ENCODE data around the gene GADL1. TPM values are rescaled to one million over a fixed set of nuclear protein-coding genes. Genes with fewer than 3 reads are reported as not detected.

GADL1 gene
- polyA plus RNA-seq, 1 donor (not counting 4 experiments of a cell fraction or from before 2014, with no cell fraction given) = not detected

- Histone ChIP-seq H3K4me2 (ENCODE audit: control insufficient read depth, extremely low read depth, insufficient read depth, low read depth, low read length) (no peak overlapping the region), H3K9me3 (ENCODE audit: control insufficient read depth, low read depth, low read length) (no peaks in the 10 kb centered on the region), H4K20me1 (ENCODE audit: control insufficient read depth, extremely low read depth, insufficient read depth, low read length) (no peaks in the 10 kb centered on the region), H3K36me3 (ENCODE audit: control insufficient read depth in 2 of 2, extremely low read depth in 1 of 2, insufficient read depth in 2 of 2, low read length in 2 of 2) (no peaks in the 10 kb centered on the region), H3K27ac (ENCODE audit: control insufficient read depth, insufficient read depth, low read length) (no peak overlapping the region), H3K9me1 (ENCODE audit: control insufficient read depth, extremely low read depth, insufficient read depth, low read length) (no peaks in the 10 kb centered on the region), H3K27me3 (ENCODE audit: control insufficient read depth, extremely low read depth, insufficient read depth, low read length) (no peaks in the 10 kb centered on the region), H3K4me1 (ENCODE audit: control insufficient read depth, extremely low read depth, insufficient read depth, low read length) (no peaks in the 10 kb centered on the region), H3K9ac (ENCODE audit: control insufficient read depth, extremely low read depth, insufficient read depth, low read length) (no peak overlapping the region), H3K4me3 (ENCODE audit: control insufficient read depth in 2 of 3, extremely low read depth in 1 of 3, insufficient read depth in 2 of 3, low read depth in 1 of 3, low read length in 3 of 3) (no peak overlapping the region), H2AFZ (ENCODE audit: control insufficient read depth, low read length) (no peak overlapping the region), H3K79me2 (ENCODE audit: control insufficient read depth, insufficient read depth, low read length) (no peaks in the 10 kb centered on the region)
- FAIRE-seq (no peak), DNase-seq (ENCODE audit: low read depth, low spot score) (no peak)
- dilution Hi-C loops (cut with MboI; ENCODE audit: extremely low pct_ligation_motif_present, low sequenced_read_pairs) = no loop called here
- TF ChIP-seq EZH2 (IDR thresholded peaks at IDR 0.05; ENCODE audit: low read length) = no peak
- no peak for TF ChIP-seq CTCF (optimal IDR thresholded peaks at IDR 0.05 in 1 of 3, IDR thresholded peaks at IDR 0.05 in 1 of 3, conservative IDR thresholded peaks at IDR 0.05 in 1 of 3; ENCODE audit: extremely low read depth in 1 of 3, insufficient read depth in 2 of 3, low read length in 3 of 3)
These were observed 89.5 kb downstream of the GADL1 start for GRCh38 chr3:30804984-30805383.

GRCh38 chr3:30795176-30795575, 99.3 kb downstream of the GADL1 start:
- Histone ChIP-seq H3K4me3 (ENCODE audit: control insufficient read depth in 2 of 3, extremely low read depth in 1 of 3, insufficient read depth in 2 of 3, low read depth in 1 of 3, low read length in 3 of 3) (no peak overlapping the region), H3K9me3 (ENCODE audit: control insufficient read depth, low read depth, low read length) (no peaks in the 10 kb centered on the region), H3K4me1 (ENCODE audit: control insufficient read depth, extremely low read depth, insufficient read depth, low read length) (no peaks in the 10 kb centered on the region), H4K20me1 (ENCODE audit: control insufficient read depth, extremely low read depth, insufficient read depth, low read length) (no peaks in the 10 kb centered on the region), H3K27ac (ENCODE audit: control insufficient read depth, insufficient read depth, low read length) (no peak overlapping the region), H3K36me3 (ENCODE audit: control insufficient read depth in 2 of 2, extremely low read depth in 1 of 2, insufficient read depth in 2 of 2, low read length in 2 of 2) (no peaks in the 10 kb centered on the region), H2AFZ (ENCODE audit: control insufficient read depth, low read length) (no peak overlapping the region), H3K9ac (ENCODE audit: control insufficient read depth, extremely low read depth, insufficient read depth, low read length) (no peak overlapping the region), H3K9me1 (ENCODE audit: control insufficient read depth, extremely low read depth, insufficient read depth, low read length) (no peaks in the 10 kb centered on the region), H3K27me3 (ENCODE audit: control insufficient read depth, extremely low read depth, insufficient read depth, low read length) (no peaks in the 10 kb centered on the region), H3K4me2 (ENCODE audit: control insufficient read depth, extremely low read depth, insufficient read depth, low read depth, low read length) (no peak overlapping the region), H3K79me2 (ENCODE audit: control insufficient read depth, insufficient read depth, low read length) (no peaks in the 10 kb centered on the region)
- dilution Hi-C loops (cut with MboI; ENCODE audit: extremely low pct_ligation_motif_present, low sequenced_read_pairs) = no loop called here
- no peak for DNase-seq (ENCODE audit: low read depth, low spot score)
- TF ChIP-seq CTCF (optimal IDR thresholded peaks at IDR 0.05 in 1 of 3, IDR thresholded peaks at IDR 0.05 in 1 of 3, conservative IDR thresholded peaks at IDR 0.05 in 1 of 3; ENCODE audit: extremely low read depth in 1 of 3, insufficient read depth in 2 of 3, low read length in 3 of 3) (no peak), EZH2 (IDR thresholded peaks at IDR 0.05; ENCODE audit: low read length) (no peak)
- no peak for FAIRE-seq
